ENCODE measurements around the gene CHCHD10.

Gene CHCHD10

GRCh38 chr22:23784215-23784732 is 16.5 kb upstream of the CHCHD10 start:
- Histone ChIP-seq H3K4me1 (ENCODE audit: insufficient read depth, low read length) (peaks cover 33% of the 10 kb centered on the region), H3K27me3 (ENCODE audit: insufficient read depth, low read length, poor library complexity) (no peaks in the 10 kb centered on the region), H3K9me3 (ENCODE audit: insufficient read depth, low read length, severe bottlenecking) (no peaks in the 10 kb centered on the region), H3K4me2 (ENCODE audit: insufficient read depth, low read length) (no peak overlapping the region), H4K20me1 (ENCODE audit: insufficient read depth, low read length) (peaks cover 19% of the 10 kb centered on the region), H3K36me3 (ENCODE audit: insufficient read depth, low read length) (peaks cover 9% of the 10 kb centered on the region), H2AFZ (ENCODE audit: low read depth, low read length) (no peak overlapping the region), H3K4me3 (ENCODE audit: low read depth in 1 of 2, low read length in 2 of 2) (no peak overlapping the region), H3K9ac (ENCODE audit: low read depth, low read length) (no peak overlapping the region), H3K79me2 (ENCODE audit: insufficient read depth, low read length) (peaks cover 23% of the 10 kb centered on the region), H3K27ac (ENCODE audit: low read length) (no peak overlapping the region)
- ATAC-seq (ENCODE audit: insufficient read depth, low read depth) (no peak), DNase-seq (no peak)
- TF ChIP-seq CTCF (IDR thresholded peaks at IDR 0.05; ENCODE audit: borderline replicate concordance, extremely low read depth, low read length, poor library complexity, severe bottlenecking) (no peak), EZH2 (IDR thresholded peaks at IDR 0.05; ENCODE audit: borderline replicate concordance, low read depth, low read length, severe bottlenecking) (no peak)

GRCh38 chr22:23783265-23784150 is 15.7 kb upstream of the CHCHD10 start:
- Histone ChIP-seq H3K9ac (ENCODE audit: low read depth, low read length) (no peak overlapping the region), H3K4me1 (ENCODE audit: insufficient read depth, low read length) (peaks cover 25% of the 10 kb centered on the region), H3K27ac (ENCODE audit: low read length) (no peak overlapping the region), H3K79me2 (ENCODE audit: insufficient read depth, low read length) (peaks cover 15% of the 10 kb centered on the region), H4K20me1 (ENCODE audit: insufficient read depth, low read length) (peaks cover 12% of the 10 kb centered on the region), H3K9me3 (ENCODE audit: insufficient read depth, low read length, severe bottlenecking) (no peaks in the 10 kb centered on the region), H3K4me2 (ENCODE audit: insufficient read depth, low read length) (no peak overlapping the region), H3K4me3 (ENCODE audit: low read depth in 1 of 2, low read length in 2 of 2) (no peak overlapping the region), H2AFZ (ENCODE audit: low read depth, low read length) (no peak overlapping the region), H3K36me3 (ENCODE audit: insufficient read depth, low read length) (peaks cover 3% of the 10 kb centered on the region), H3K27me3 (ENCODE audit: insufficient read depth, low read length, poor library complexity) (no peaks in the 10 kb centered on the region)
- no peak for DNase-seq
- TF ChIP-seq CTCF (IDR thresholded peaks at IDR 0.05; ENCODE audit: borderline replicate concordance, extremely low read depth, low read length, poor library complexity, severe bottlenecking) = no peak
- TF ChIP-seq EZH2 (IDR thresholded peaks at IDR 0.05; ENCODE audit: borderline replicate concordance, low read depth, low read length, severe bottlenecking) = no peak
- ATAC-seq (ENCODE audit: insufficient read depth, low read depth) = no peak

GRCh38 chr22:23782703-23783102 is 14.9 kb upstream of the CHCHD10 start:
- Histone ChIP-seq H3K36me3 (ENCODE audit: insufficient read depth, low read length) (no peaks in the 10 kb centered on the region), H3K9ac (ENCODE audit: low read depth, low read length) (no peak overlapping the region), H4K20me1 (ENCODE audit: insufficient read depth, low read length) (peaks cover 4% of the 10 kb centered on the region), H3K79me2 (ENCODE audit: insufficient read depth, low read length) (peaks cover 7% of the 10 kb centered on the region), H3K4me2 (ENCODE audit: insufficient read depth, low read length) (no peak overlapping the region), H3K4me1 (ENCODE audit: insufficient read depth, low read length) (peaks cover 17% of the 10 kb centered on the region), H3K4me3 (ENCODE audit: low read depth in 1 of 2, low read length in 2 of 2) (no peak overlapping the region), H3K27ac (ENCODE audit: low read length) (no peak overlapping the region), H2AFZ (ENCODE audit: low read depth, low read length) (no peak overlapping the region), H3K27me3 (ENCODE audit: insufficient read depth, low read length, poor library complexity) (no peaks in the 10 kb centered on the region), H3K9me3 (ENCODE audit: insufficient read depth, low read length, severe bottlenecking) (no peaks in the 10 kb centered on the region)
- TF ChIP-seq EZH2 (IDR thresholded peaks at IDR 0.05; ENCODE audit: borderline replicate concordance, low read depth, low read length, severe bottlenecking) (no peak), CTCF (IDR thresholded peaks at IDR 0.05; ENCODE audit: borderline replicate concordance, extremely low read depth, low read length, poor library complexity, severe bottlenecking) (no peak)
- ATAC-seq (ENCODE audit: insufficient read depth, low read depth) = no peak
- no peak for DNase-seq
